Smooth muscle cell (in vitro differentiated cells): ENCODE data around the gene TSHZ2. TPM values are rescaled to one million over a fixed set of nuclear protein-coding genes. Genes with fewer than 3 reads are reported as not detected.
A peak's percentile ranks its signal among the peaks of the same experiment; 100 is the strongest.

Experiments
- DNase-seq: peaks from one replicate; lab custom pipeline; 2025; ENCODE audit not compliant: unreplicated experiment; lab: John Stamatoyannopoulos, UW
- H2AFZ ChIP-seq: fragments of 200-600 bp; sonication (generic); 2 replicates; pipeline ENCODE4 v1.6.0; 2016; ENCODE audit warnings: antibody characterized with exemption, low read depth, mild to moderate bottlenecking
- H3F3A ChIP-seq: fragments of 200-600 bp; sonication (generic); 2 replicates; pipeline ENCODE4 v1.6.0; 2017; ENCODE audit warnings: antibody characterized with exemption, low read depth
- H3K27ac ChIP-seq: fragments of 200-600 bp; sonication (generic); 2 replicates; pipeline ENCODE4 v1.5.1; 2016; ENCODE audit warnings: low read depth, mild to moderate bottlenecking
- H3K27me3 ChIP-seq: fragments of 200-600 bp; sonication (generic); 2 replicates; pipeline ENCODE4 v1.6.1; 2016; ENCODE audit warnings: low read depth, mild to moderate bottlenecking
- H3K36me3 ChIP-seq: fragments of 200-600 bp; sonication (generic); 2 replicates; pipeline ENCODE4 v1.5.1; 2016; ENCODE audit warnings: low read depth
- H3K4me1 ChIP-seq: fragments of 200-600 bp; sonication (generic); 2 replicates; pipeline ENCODE4 v1.5.1; 2016; ENCODE audit warnings: low read depth
- H3K4me2 ChIP-seq: fragments of 200-600 bp; sonication (generic); 2 replicates; pipeline ENCODE4 v1.6.0; 2016; ENCODE audit warnings: mild to moderate bottlenecking
- H3K4me3 ChIP-seq: fragments of 200-600 bp; sonication (generic); 2 replicates; pipeline ENCODE4 v1.5.1; 2016; ENCODE audit warnings: mild to moderate bottlenecking
- H3K79me2 ChIP-seq: fragments of 200-600 bp; sonication (generic); 2 replicates; pipeline ENCODE4 v1.6.0; 2016; ENCODE audit warnings: low read depth, mild to moderate bottlenecking
- H3K9ac ChIP-seq: fragments of 200-600 bp; sonication (generic); 2 replicates; pipeline ENCODE4 v1.6.0; 2016; ENCODE audit warnings: low read depth
- H3K9me3 ChIP-seq: fragments of 200-600 bp; sonication (generic); replicated peaks from 2 replicates; pipeline ENCODE4 v1.5.1; 2016; ENCODE audit warnings: low read depth
- H4K20me1 ChIP-seq: fragments of 200-600 bp; sonication (generic); 2 replicates; pipeline ENCODE4 v1.6.0; 2016; ENCODE audit warnings: low read depth
- CTCF ChIP-seq: fragments of 200-600 bp; sonication (generic); IDR thresholded peaks from 2 replicates; pipeline ENCODE4 v1.5.1; 2017; ENCODE audit warnings: borderline replicate concordance, mild to moderate bottlenecking, antibody characterized with exemption; ENCODE audit not compliant: insufficient read depth, poor library complexity, severe bottlenecking
- WGBS: methylation state at CpG from one replicate; pipeline ENCODE4 v1.1.7; 2016; ENCODE audit warnings: low lambda C conversion rate; 5-methylcytosine and 5-hydroxymethylcytosine counted together
- polyA plus RNA-seq: library from polyadenylated mRNA; unstranded; fragments of >200 nt; fragmentation: Nextera tagmentation; extraction: Ambion mirVana; gene quantifications from 2 replicates; pipeline ENCODE4 v1.2.1, GENCODE V29; 2016
- total RNA-seq: library from RNA; depleted of rRNA; stranded (reverse); fragments of >200 nt; gene quantifications from 2 replicates; pipeline ENCODE4 v1.2.3, GENCODE V29; 2014

The TSHZ2 gene
- total and polyA plus RNA-seq, 2 experiments from 2014 or later: 4.8 to 6.6 TPM

DNA sequence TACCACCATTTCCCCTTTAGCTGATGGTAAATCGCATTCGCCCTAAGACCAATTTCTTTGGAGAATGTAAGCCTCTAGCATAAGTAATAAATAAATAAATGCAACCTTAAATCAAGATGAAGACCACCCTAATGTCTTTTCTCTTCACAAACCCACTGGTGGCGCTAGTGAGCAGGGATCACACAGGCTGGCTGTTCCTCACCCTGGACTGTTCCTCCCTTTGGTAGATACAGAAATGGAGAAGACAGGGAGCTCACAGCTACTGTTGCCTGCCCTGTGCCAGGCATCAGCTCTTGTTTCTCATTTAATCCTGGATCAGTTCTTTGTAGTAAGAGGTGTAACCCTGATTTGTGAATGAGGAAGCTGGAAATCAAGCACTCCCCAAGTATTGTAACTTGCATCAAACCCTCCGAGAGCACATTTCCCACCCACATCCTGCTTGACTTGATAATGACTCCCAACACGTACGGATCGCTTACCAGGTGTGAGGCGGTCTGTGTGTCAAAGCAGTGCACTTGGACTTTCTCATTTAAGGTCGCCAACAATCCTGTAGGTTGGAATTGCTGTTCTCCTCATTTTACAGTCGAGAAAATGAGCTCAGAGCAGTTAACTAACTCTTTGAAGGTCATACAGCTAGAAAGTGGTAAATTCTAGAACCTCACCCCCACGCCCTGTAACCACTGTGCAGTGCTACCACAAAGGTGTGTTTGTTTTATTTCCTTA is 236.1 kb downstream of the TSHZ2 start:
- TF ChIP-seq CTCF: peak; percentile 11
- H3K79me2 ChIP-seq: no peaks in the 10 kb centered on the region
- no peak overlapping the region for H3K9ac ChIP-seq
- no peak overlapping the region for H2AFZ ChIP-seq
- H3K27me3 ChIP-seq: no peaks in the 10 kb centered on the region
- H3K4me2 ChIP-seq: no peak overlapping the region
- no peak for DNase-seq
- no peak overlapping the region for H3K4me3 ChIP-seq
- no peaks in the 10 kb centered on the region for H3F3A ChIP-seq
- peaks cover 12% of the 10 kb centered on the region for H3K4me1 ChIP-seq
- H3K27ac ChIP-seq: no peak overlapping the region
- H3K9me3 ChIP-seq: no peaks in the 10 kb centered on the region
- H3K36me3 ChIP-seq: no peaks in the 10 kb centered on the region
- WGBS: 81% methylated on average over 11 of the region's 11 CpGs
- no peaks in the 10 kb centered on the region for H4K20me1 ChIP-seq

DNA sequence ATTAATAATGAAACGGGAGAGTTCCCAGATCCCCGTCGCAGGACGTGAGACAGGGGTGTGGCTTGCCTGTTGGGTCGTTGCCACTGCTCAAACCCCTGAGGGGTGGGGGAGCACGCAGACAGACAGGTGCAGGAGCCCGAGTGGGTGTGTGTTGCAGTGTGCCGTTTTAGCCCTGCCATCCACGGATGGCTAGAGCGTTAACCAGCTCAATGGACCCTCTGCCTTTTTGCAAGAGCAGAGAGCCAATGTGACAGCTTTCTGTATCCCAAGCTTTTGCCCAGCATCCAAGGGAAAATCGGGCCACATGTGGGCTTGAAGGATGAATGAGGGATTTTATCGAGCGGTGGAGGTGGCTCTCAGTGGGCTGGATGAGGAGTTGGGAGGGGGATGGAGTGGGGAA is 237.9 kb downstream of the TSHZ2 start:
- Histone ChIP-seq H3K27ac (no peak overlapping the region), H3K9ac (no peak overlapping the region), H3K79me2 (no peaks in the 10 kb centered on the region), H2AFZ (no peak overlapping the region), H3K4me1 (peaks cover 12% of the 10 kb centered on the region), H3K9me3 (no peaks in the 10 kb centered on the region), H3K27me3 (no peaks in the 10 kb centered on the region), H3F3A (no peaks in the 10 kb centered on the region), H3K36me3 (no peaks in the 10 kb centered on the region), H3K4me2 (no peak overlapping the region), H3K4me3 (no peak overlapping the region), H4K20me1 (no peaks in the 10 kb centered on the region)
- TF ChIP-seq CTCF: no peak
- no peak for DNase-seq
- WGBS: 89% methylated on average over 13 of the region's 13 CpGs

- Histone ChIP-seq H3K27ac (no peak overlapping the region), H3K4me3 (no peak overlapping the region), H3K27me3 (no peaks in the 10 kb centered on the region), H3K9ac (no peak overlapping the region), H3F3A (no peaks in the 10 kb centered on the region), H3K4me1 (peaks cover 12% of the 10 kb centered on the region), H3K79me2 (no peaks in the 10 kb centered on the region), H3K4me2 (no peak overlapping the region), H4K20me1 (no peaks in the 10 kb centered on the region), H2AFZ (no peak overlapping the region), H3K36me3 (no peaks in the 10 kb centered on the region), H3K9me3 (no peaks in the 10 kb centered on the region)
- TF ChIP-seq CTCF: no peak
- 54% methylated on average over 3 of the region's 3 CpGs for whole genome bisulfite sequencing
- no peak for DNase-seq
Measured at GRCh38 chr20:53210931-53211330, 238.8 kb downstream of the TSHZ2 start.

DNA sequence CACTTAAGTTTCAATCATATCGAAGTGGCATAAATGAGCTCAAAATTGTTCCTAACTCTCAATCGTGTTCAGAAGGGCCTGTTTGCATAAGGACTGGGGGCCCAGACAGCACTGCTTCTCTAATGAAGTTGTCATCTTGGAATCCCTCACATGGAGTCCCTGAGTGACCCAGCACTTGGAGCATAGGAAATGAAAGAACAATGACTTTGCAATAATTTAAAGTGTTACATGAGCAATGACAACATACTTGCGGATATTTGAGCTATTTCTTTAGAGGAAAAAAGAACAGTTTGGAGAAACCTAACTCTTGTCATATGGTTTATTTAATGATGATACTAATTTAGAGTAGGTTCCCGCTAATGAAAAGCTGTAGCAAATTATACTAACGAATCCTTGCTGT is 239.9 kb downstream of the TSHZ2 start:
- H3F3A ChIP-seq: no peaks in the 10 kb centered on the region
- WGBS: 93% methylated on average over 5 of the region's 5 CpGs
- no peak overlapping the region for H3K4me2 ChIP-seq
- no peak for DNase-seq
- no peak overlapping the region for H3K27ac ChIP-seq
- H3K79me2 ChIP-seq: no peaks in the 10 kb centered on the region
- H3K36me3 ChIP-seq: no peaks in the 10 kb centered on the region
- no peak for TF ChIP-seq CTCF
- no peak overlapping the region for H3K4me3 ChIP-seq
- no peak overlapping the region for H2AFZ ChIP-seq
- no peaks in the 10 kb centered on the region for H4K20me1 ChIP-seq
- H3K4me1 ChIP-seq: peaks cover 12% of the 10 kb centered on the region
- no peaks in the 10 kb centered on the region for H3K27me3 ChIP-seq
- no peaks in the 10 kb centered on the region for H3K9me3 ChIP-seq
- H3K9ac ChIP-seq: no peak overlapping the region
